ENCODE results near the gene CX3CR1. TPM values are rescaled to one million over a fixed set of nuclear protein-coding genes. Genes with fewer than 3 reads are reported as not detected.

Gene CX3CR1
- total RNA-seq, 1 donor from 2014 or later: not detected

GRCh38 chr3:39269528-39269927 is 10.3 kb downstream of the CX3CR1 start:
- no peak for DNase-seq
- H3K27me3 Mint-ChIP-seq (ENCODE audit: unreplicated experiment): no peaks in the 10 kb centered on the region
- no peaks in the 10 kb centered on the region for H3K36me3 Mint-ChIP-seq (ENCODE audit: unreplicated experiment)
- no peak for TF ChIP-seq CTCF (IDR thresholded peaks at IDR 0.05; ENCODE audit: partially characterized antibody, unreplicated experiment)
- H3K27ac Mint-ChIP-seq (ENCODE audit: unreplicated experiment): no peak overlapping the region
- peaks cover 4% of the 10 kb centered on the region for H3K4me1 Mint-ChIP-seq (ENCODE audit: low read depth, unreplicated experiment)
- peaks cover 2% of the 10 kb centered on the region for H3K9me3 Mint-ChIP-seq (ENCODE audit: unreplicated experiment)
- no peak overlapping the region for H3K4me3 Mint-ChIP-seq (ENCODE audit: unreplicated experiment)

- Mint-ChIP-seq H3K27ac (ENCODE audit: unreplicated experiment) (no peak overlapping the region), H3K36me3 (ENCODE audit: unreplicated experiment) (peaks cover 4% of the 10 kb centered on the region), H3K4me1 (ENCODE audit: low read depth, unreplicated experiment) (peaks cover 4% of the 10 kb centered on the region), H3K27me3 (ENCODE audit: unreplicated experiment) (no peaks in the 10 kb centered on the region), H3K4me3 (ENCODE audit: unreplicated experiment) (no peak overlapping the region), H3K9me3 (ENCODE audit: unreplicated experiment) (peaks cover 2% of the 10 kb centered on the region)
- no peak for DNase-seq
- no peak for TF ChIP-seq CTCF (IDR thresholded peaks at IDR 0.05; ENCODE audit: partially characterized antibody, unreplicated experiment)
Observed at GRCh38 chr3:39268549-39268900, 11.3 kb downstream of the CX3CR1 start.

GRCh38 chr3:39267631-39268548 is 11.9 kb downstream of the CX3CR1 start:
- Mint-ChIP-seq H3K27me3 (ENCODE audit: unreplicated experiment) (no peaks in the 10 kb centered on the region), H3K4me3 (ENCODE audit: unreplicated experiment) (no peak overlapping the region), H3K4me1 (ENCODE audit: low read depth, unreplicated experiment) (peaks cover 4% of the 10 kb centered on the region), H3K9me3 (ENCODE audit: unreplicated experiment) (peaks cover 2% of the 10 kb centered on the region), H3K27ac (ENCODE audit: unreplicated experiment) (no peak overlapping the region), H3K36me3 (ENCODE audit: unreplicated experiment) (peaks cover 5% of the 10 kb centered on the region)
- no peak for DNase-seq
- TF ChIP-seq CTCF (IDR thresholded peaks at IDR 0.05; ENCODE audit: partially characterized antibody, unreplicated experiment): no peak

- Mint-ChIP-seq H3K9me3 (ENCODE audit: unreplicated experiment) (peaks cover 1% of the 10 kb centered on the region), H3K36me3 (ENCODE audit: unreplicated experiment) (peaks cover 5% of the 10 kb centered on the region), H3K4me3 (ENCODE audit: unreplicated experiment) (no peak overlapping the region), H3K27me3 (ENCODE audit: unreplicated experiment) (peaks cover 2% of the 10 kb centered on the region), H3K27ac (ENCODE audit: unreplicated experiment) (no peak overlapping the region), H3K4me1 (ENCODE audit: low read depth, unreplicated experiment) (peaks cover 5% of the 10 kb centered on the region)
- DNase-seq: no peak
- TF ChIP-seq CTCF (IDR thresholded peaks at IDR 0.05; ENCODE audit: partially characterized antibody, unreplicated experiment): no peak
Observed at GRCh38 chr3:39264053-39264452, 15.8 kb downstream of the CX3CR1 start.

- Mint-ChIP-seq H3K4me3 (ENCODE audit: unreplicated experiment) (no peak overlapping the region), H3K36me3 (ENCODE audit: unreplicated experiment) (peaks cover 5% of the 10 kb centered on the region), H3K4me1 (ENCODE audit: low read depth, unreplicated experiment) (peaks cover 4% of the 10 kb centered on the region), H3K27ac (ENCODE audit: unreplicated experiment) (no peak overlapping the region), H3K9me3 (ENCODE audit: unreplicated experiment) (no peaks in the 10 kb centered on the region), H3K27me3 (ENCODE audit: unreplicated experiment) (peaks cover 2% of the 10 kb centered on the region)
- DNase-seq: no peak
- no peak for TF ChIP-seq CTCF (IDR thresholded peaks at IDR 0.05; ENCODE audit: partially characterized antibody, unreplicated experiment)
Observed at GRCh38 chr3:39263576-39263975, 16.3 kb downstream of the CX3CR1 start.

Data from glutamatergic neuron (in vitro differentiated cells).